SK-N-SH treated with all-trans-retinoic acid at 6 μM for 48 hours (cell line): ENCODE measurements around the gene ATAD3B.
"Not testable (repeated sequence)": the region's sequence is repeated elsewhere in the genome, so short reads cannot be mapped to it uniquely, and the experiment has no call there.

ENCODE experiments used
- BACH2 ChIP-seq: fragments of 250-450 bp; sonication (Bioruptor Pico); IDR thresholded peaks from 2 replicates; pipeline ENCODE4 v1.9.0; 2021; ENCODE audit warnings: mild to moderate bottlenecking, borderline replicate concordance
- CREB5 ChIP-seq: fragments of 250-450 bp; sonication (Bioruptor Pico); IDR thresholded peaks from 2 replicates; pipeline ENCODE4 v1.5.1; 2020; ENCODE audit warnings: low read depth, mild to moderate bottlenecking, moderate library complexity
- CSDC2 ChIP-seq: fragments of 250-450 bp; sonication (Bioruptor Pico); IDR thresholded peaks from 2 replicates; pipeline ENCODE4 v1.5.0; 2020; ENCODE audit warnings: mild to moderate bottlenecking, moderate library complexity
- ISL1 ChIP-seq: fragments of 250-450 bp; sonication (Bioruptor Pico); IDR thresholded peaks from 2 replicates; pipeline ENCODE4 v2.1.2; 2022; ENCODE audit warnings: mild to moderate bottlenecking, moderate library complexity
- OSR1 ChIP-seq: fragments of 250-450 bp; sonication (Bioruptor Pico); IDR thresholded peaks from 2 replicates; pipeline ENCODE4 v1.8.0; 2022; ENCODE audit warnings: moderate library complexity, mild to moderate bottlenecking, inconsistent platforms
- PATZ1 ChIP-seq: fragments of 250-450 bp; sonication (Bioruptor Pico); IDR thresholded peaks from 2 replicates; pipeline ENCODE4 v1.8.0; 2020; ENCODE audit warnings: mild to moderate bottlenecking, moderate library complexity, borderline replicate concordance
- RARB ChIP-seq: fragments of 250-450 bp; sonication (Bioruptor Pico); IDR thresholded peaks from 2 replicates; pipeline ENCODE4 v1.8.0; 2021; ENCODE audit warnings: mild to moderate bottlenecking, moderate library complexity
- TCF4 ChIP-seq: fragments of 250-450 bp; sonication (Bioruptor Pico); IDR thresholded peaks from 2 replicates; pipeline ENCODE4 v1.8.0; 2021; ENCODE audit warnings: mild to moderate bottlenecking, moderate library complexity, borderline replicate concordance
- TOX ChIP-seq: fragments of 250-450 bp; sonication (Bioruptor Pico); IDR thresholded peaks from 2 replicates; pipeline ENCODE4 v1.8.0; 2021; ENCODE audit warnings: mild to moderate bottlenecking, moderate library complexity, borderline replicate concordance
- TSHZ2 ChIP-seq: fragments of 250-450 bp; sonication (Bioruptor Pico); IDR thresholded peaks from 2 replicates; pipeline ENCODE4 v1.5.0; 2020; ENCODE audit warnings: mild to moderate bottlenecking, moderate library complexity
- ZFP3 ChIP-seq: fragments of 250-450 bp; sonication (Bioruptor Pico); IDR thresholded peaks from 2 replicates; pipeline ENCODE4 v1.5.0; 2020; ENCODE audit warnings: mild to moderate bottlenecking, moderate library complexity
- ZFP30 ChIP-seq: fragments of 450-650 bp; formaldehyde crosslinking; IDR thresholded peaks from 2 replicates; pipeline ENCODE4 v1.5.0; 2022; ENCODE audit warnings: mild to moderate bottlenecking, moderate library complexity
- ZNF565 ChIP-seq: fragments of 450-650 bp; formaldehyde crosslinking; conservative IDR thresholded peaks from 2 replicates; pipeline ENCODE4 v1.5.0; 2020; ENCODE audit warnings: low read depth, mild to moderate bottlenecking, moderate library complexity
- ZNF8 ChIP-seq: fragments of 450-650 bp; formaldehyde crosslinking; IDR thresholded peaks from 2 replicates; pipeline ENCODE4 v1.5.0; 2020; ENCODE audit warnings: mild to moderate bottlenecking, moderate library complexity

- not testable (repeated sequence) for TF ChIP-seq CREB5 (CRISPR knock-in tag); TCF4 (CRISPR knock-in tag); TSHZ2 (CRISPR knock-in tag); OSR1; ZFP30 (CRISPR knock-in tag); PATZ1 (CRISPR knock-in tag); ISL1; ZFP3 (CRISPR knock-in tag); ZNF8 (CRISPR knock-in tag); CSDC2 (CRISPR knock-in tag); TOX; RARB (CRISPR knock-in tag); ZNF565 (CRISPR knock-in tag); BACH2 (CRISPR knock-in tag)
These were observed 47.0 kb downstream of the ATAD3B start for GRCh38 chr1:1518621-1519007.
